Smooth muscle cell (in vitro differentiated cells): ENCODE results near the gene F10. TPM values are rescaled to one million over a fixed set of nuclear protein-coding genes. Genes with fewer than 3 reads are reported as not detected.

ENCODE experiments used
- DNase-seq: peaks from one replicate; lab custom pipeline; 2025; ENCODE audit not compliant: unreplicated experiment; lab: John Stamatoyannopoulos, UW
- H2AFZ ChIP-seq: fragments of 200-600 bp; sonication (generic); 2 replicates; pipeline ENCODE4 v1.6.0; 2016; ENCODE audit warnings: antibody characterized with exemption, low read depth, mild to moderate bottlenecking
- H3F3A ChIP-seq: fragments of 200-600 bp; sonication (generic); 2 replicates; pipeline ENCODE4 v1.6.0; 2017; ENCODE audit warnings: antibody characterized with exemption, low read depth
- H3K27ac ChIP-seq: fragments of 200-600 bp; sonication (generic); 2 replicates; pipeline ENCODE4 v1.5.1; 2016; ENCODE audit warnings: low read depth, mild to moderate bottlenecking
- H3K27me3 ChIP-seq: fragments of 200-600 bp; sonication (generic); 2 replicates; pipeline ENCODE4 v1.6.1; 2016; ENCODE audit warnings: low read depth, mild to moderate bottlenecking
- H3K36me3 ChIP-seq: fragments of 200-600 bp; sonication (generic); 2 replicates; pipeline ENCODE4 v1.5.1; 2016; ENCODE audit warnings: low read depth
- H3K4me1 ChIP-seq: fragments of 200-600 bp; sonication (generic); 2 replicates; pipeline ENCODE4 v1.5.1; 2016; ENCODE audit warnings: low read depth
- H3K4me2 ChIP-seq: fragments of 200-600 bp; sonication (generic); 2 replicates; pipeline ENCODE4 v1.6.0; 2016; ENCODE audit warnings: mild to moderate bottlenecking
- H3K4me3 ChIP-seq: fragments of 200-600 bp; sonication (generic); 2 replicates; pipeline ENCODE4 v1.5.1; 2016; ENCODE audit warnings: mild to moderate bottlenecking
- H3K79me2 ChIP-seq: fragments of 200-600 bp; sonication (generic); 2 replicates; pipeline ENCODE4 v1.6.0; 2016; ENCODE audit warnings: low read depth, mild to moderate bottlenecking
- H3K9ac ChIP-seq: fragments of 200-600 bp; sonication (generic); 2 replicates; pipeline ENCODE4 v1.6.0; 2016; ENCODE audit warnings: low read depth
- H3K9me3 ChIP-seq: fragments of 200-600 bp; sonication (generic); replicated peaks from 2 replicates; pipeline ENCODE4 v1.5.1; 2016; ENCODE audit warnings: low read depth
- H4K20me1 ChIP-seq: fragments of 200-600 bp; sonication (generic); 2 replicates; pipeline ENCODE4 v1.6.0; 2016; ENCODE audit warnings: low read depth
- CTCF ChIP-seq: fragments of 200-600 bp; sonication (generic); IDR thresholded peaks from 2 replicates; pipeline ENCODE4 v1.5.1; 2017; ENCODE audit warnings: borderline replicate concordance, mild to moderate bottlenecking, antibody characterized with exemption; ENCODE audit not compliant: insufficient read depth, poor library complexity, severe bottlenecking
- WGBS: methylation state at CpG from one replicate; pipeline ENCODE4 v1.1.7; 2016; ENCODE audit warnings: low lambda C conversion rate; 5-methylcytosine and 5-hydroxymethylcytosine counted together
- polyA plus RNA-seq: library from polyadenylated mRNA; unstranded; fragments of >200 nt; fragmentation: Nextera tagmentation; extraction: Ambion mirVana; gene quantifications from 2 replicates; pipeline ENCODE4 v1.2.1, GENCODE V29; 2016
- total RNA-seq: library from RNA; depleted of rRNA; stranded (reverse); fragments of >200 nt; gene quantifications from 2 replicates; pipeline ENCODE4 v1.2.3, GENCODE V29; 2014

Gene F10
- total and polyA plus RNA-seq, 2 experiments from 2014 or later: 17.1 to 43.7 TPM

GRCh38 chr13:113182046-113182445 lies 59.4 kb downstream of the F10 start:
- Histone ChIP-seq H3K79me2 (no peaks in the 10 kb centered on the region), H3K9me3 (no peaks in the 10 kb centered on the region), H4K20me1 (no peaks in the 10 kb centered on the region), H3K27me3 (no peaks in the 10 kb centered on the region), H3F3A (no peaks in the 10 kb centered on the region), H3K9ac (no peak overlapping the region), H3K4me1 (peaks cover 16% of the 10 kb centered on the region), H3K4me2 (no peak overlapping the region), H2AFZ (no peak overlapping the region), H3K4me3 (no peak overlapping the region), H3K27ac (no peak overlapping the region), H3K36me3 (peaks cover 12% of the 10 kb centered on the region)
- 96% methylated on average over 4 of the region's 4 CpGs for WGBS
- no peak for DNase-seq
- TF ChIP-seq CTCF: no peak

GRCh38 chr13:113183450-113184129 lies 61.0 kb downstream of the F10 start:
- H4K20me1 ChIP-seq: no peaks in the 10 kb centered on the region
- H3K27me3 ChIP-seq: no peaks in the 10 kb centered on the region
- DNase-seq: no peak
- H3K9ac ChIP-seq: no peak overlapping the region
- peaks cover 4% of the 10 kb centered on the region for H3K36me3 ChIP-seq
- H3K4me3 ChIP-seq: no peak overlapping the region
- WGBS: 99% methylated on average over 14 of the region's 14 CpGs
- no peak overlapping the region for H3K4me2 ChIP-seq
- H3K27ac ChIP-seq: no peak overlapping the region
- TF ChIP-seq CTCF: no peak
- H3F3A ChIP-seq: no peaks in the 10 kb centered on the region
- peaks cover 9% of the 10 kb centered on the region for H3K4me1 ChIP-seq
- no peaks in the 10 kb centered on the region for H3K79me2 ChIP-seq
- H2AFZ ChIP-seq: no peak overlapping the region
- H3K9me3 ChIP-seq: no peaks in the 10 kb centered on the region

- H3K36me3 ChIP-seq: peaks cover 3% of the 10 kb centered on the region
- TF ChIP-seq CTCF: no peak
- 97% methylated on average over 22 of the region's 22 CpGs for WGBS
- no peak overlapping the region for H2AFZ ChIP-seq
- peaks cover 5% of the 10 kb centered on the region for H3K4me1 ChIP-seq
- H3K4me2 ChIP-seq: no peak overlapping the region
- no peaks in the 10 kb centered on the region for H4K20me1 ChIP-seq
- no peaks in the 10 kb centered on the region for H3K79me2 ChIP-seq
- no peak overlapping the region for H3K4me3 ChIP-seq
- no peak for DNase-seq
- H3K9me3 ChIP-seq: no peaks in the 10 kb centered on the region
- no peak overlapping the region for H3K27ac ChIP-seq
- H3F3A ChIP-seq: no peaks in the 10 kb centered on the region
- no peak overlapping the region for H3K9ac ChIP-seq
- H3K27me3 ChIP-seq: no peaks in the 10 kb centered on the region
Measured at GRCh38 chr13:113184568-113185440, 62.2 kb downstream of the F10 start.
